Measurements from ENCODE around the gene NAB2. TPM values are rescaled to one million over a fixed set of nuclear protein-coding genes. Genes with fewer than 3 reads are reported as not detected.

Gene NAB2
- total RNA-seq = 10 to 100 TPM; 45.4 to 46.3 TPM

GRCh38 chr12:57088354-57089270 is at the start of gene NAB2:
TSS of gene NAB2 (plus strand) at chr12:57089114. CDS start at chr12:57089272, 158 bp downstream.

GRCh38 chr12:57049890-57050289 is 39.0 kb upstream of the NAB2 start, which contains the start of gene MYO1A:
TSS of gene MYO1A (minus strand) at chr12:57050129. CDS start at chr12:57048323, 1,806 bp downstream.

GRCh38 chr12:57078519-57079404 is 10.2 kb upstream of the NAB2 start, which contains the start of gene NEMP1:
TSS of gene NEMP1 (minus strand) at chr12:57078791. CDS start at chr12:57078745, 46 bp downstream.

GRCh38 chr12:57111031-57111734 is 22.3 kb downstream of the NAB2 start, which contains the start of gene STAT6:
TSS of gene STAT6 (minus strand) at chr12:57111362. CDS start at chr12:57108278, 3,084 bp downstream.

GRCh38 chr12:57127726-57128518 is 39.0 kb downstream of the NAB2 start, which contains the start of gene LRP1:
TSS of gene LRP1 (plus strand) at chr12:57128483. CDS start at chr12:57128965, 482 bp downstream.

Other genes with a start within 250 kb of the NAB2 start
- not detected for gene SDR9C7, start 154.7 kb upstream of the NAB2 start, total RNA-seq
- under 1 TPM; under 0.01 TPM for gene RDH16, start 131.5 kb upstream of the NAB2 start, total RNA-seq
- gene ZBTB39, start 82.6 kb upstream of the NAB2 start, total RNA-seq = 1 to 10 TPM; 4.1 to 7.0 TPM
- gene TAC3, start 72.6 kb upstream of the NAB2 start, total RNA-seq = not detected
- gene MYO1A, start 39.0 kb upstream of the NAB2 start, total RNA-seq = under 1 TPM; under 0.01 to 0.34 TPM
- 10 to 100 TPM; 13.1 to 34.6 TPM for gene NEMP1, start 10.3 kb upstream of the NAB2 start, total RNA-seq
- 100 to 1,000 TPM; 108 to 145 TPM for gene STAT6, start 22.2 kb downstream of the NAB2 start, total RNA-seq
- 10 to 100 TPM; 35.8 to 52.6 TPM for gene LRP1, start 39.4 kb downstream of the NAB2 start, total RNA-seq
- not detected for gene LRP1-AS, start 58.5 kb downstream of the NAB2 start, total RNA-seq
- gene NXPH4, start 127.7 kb downstream of the NAB2 start, total RNA-seq = under 1 TPM in 1 of 2 donors, not detected in 1; 0.33 TPM
- 100 to 1,000 TPM; 139 to 254 TPM for gene SHMT2, start 140.6 kb downstream of the NAB2 start, total RNA-seq
- gene STAC3, start 162.1 kb downstream of the NAB2 start, total RNA-seq = under 1 TPM; 0.33 to 0.69 TPM